Measurements from ENCODE around the gene DYNLT3. TPM values are rescaled to one million over a fixed set of nuclear protein-coding genes. Genes with fewer than 3 reads are reported as not detected.

Gene DYNLT3
- total RNA-seq, 1 experiment from 2014 or later, result 5.7 TPM

DNA sequence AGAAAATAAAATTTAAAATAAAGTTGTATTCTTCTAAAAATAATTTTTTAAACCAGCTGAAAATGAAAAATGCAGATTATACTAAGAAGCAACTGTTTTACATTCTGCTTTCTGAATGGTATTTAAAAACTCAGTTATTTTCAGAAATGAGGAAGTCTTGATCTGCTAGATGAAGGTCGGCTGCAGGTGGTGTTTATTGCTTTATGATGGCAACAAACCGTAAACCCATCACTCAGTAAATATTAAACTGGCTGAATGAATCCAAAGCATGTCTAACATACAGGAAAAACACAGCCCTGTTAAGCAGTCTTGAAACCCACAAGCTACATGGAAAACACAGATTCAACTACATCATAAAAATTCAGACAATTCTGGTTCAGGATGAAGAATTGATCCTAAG, 29.3 kb downstream of the DYNLT3 start:
- H3K9ac ChIP-seq (ENCODE audit: extremely low read depth, insufficient read length, low read length), result no peak overlapping the region
- no peak overlapping the region for H2BK120ac ChIP-seq (ENCODE audit: low read depth, low read length, poor library complexity, severe bottlenecking)
- no peak overlapping the region for H4K8ac ChIP-seq (replicated peaks; ENCODE audit: insufficient read length, low read depth, low read length)
- H4K91ac ChIP-seq (ENCODE audit: insufficient read length, low read depth, low read length), result no peak overlapping the region
- H3K27me3 Mint-ChIP-seq (ENCODE audit: low read depth), result no peaks in the 10 kb centered on the region
- H3K27ac ChIP-seq (ENCODE audit: insufficient read length, low read depth, low read length), result no peak overlapping the region
- no peak for DNase-seq
- H3K9me3 ChIP-seq (ENCODE audit: control insufficient read depth, low read depth, low read length), result peaks cover 6% of the 10 kb centered on the region
- no peak overlapping the region for H3K56ac ChIP-seq (ENCODE audit: insufficient read length, low read depth, low read length)
- no peak overlapping the region for H3K4me3 Mint-ChIP-seq
- no peak overlapping the region for H3K27ac Mint-ChIP-seq
- H2AFZ ChIP-seq (ENCODE audit: low read length), result no peak overlapping the region
- no peak overlapping the region for H3K4me2 ChIP-seq (ENCODE audit: insufficient read depth, insufficient read length, low read length)
- H3K18ac ChIP-seq (ENCODE audit: insufficient read length, low read depth, low read length), result no peak overlapping the region
- no peaks in the 10 kb centered on the region for H3K4me1 ChIP-seq (ENCODE audit: insufficient read depth, low read length)
- H3T11ph ChIP-seq (ENCODE audit: low read length), result no peak overlapping the region
- H3K79me1 ChIP-seq (ENCODE audit: insufficient read depth, low read depth, low read length, poor library complexity, severe bottlenecking), result no peaks in the 10 kb centered on the region
- TF ChIP-seq, protein P1, sequence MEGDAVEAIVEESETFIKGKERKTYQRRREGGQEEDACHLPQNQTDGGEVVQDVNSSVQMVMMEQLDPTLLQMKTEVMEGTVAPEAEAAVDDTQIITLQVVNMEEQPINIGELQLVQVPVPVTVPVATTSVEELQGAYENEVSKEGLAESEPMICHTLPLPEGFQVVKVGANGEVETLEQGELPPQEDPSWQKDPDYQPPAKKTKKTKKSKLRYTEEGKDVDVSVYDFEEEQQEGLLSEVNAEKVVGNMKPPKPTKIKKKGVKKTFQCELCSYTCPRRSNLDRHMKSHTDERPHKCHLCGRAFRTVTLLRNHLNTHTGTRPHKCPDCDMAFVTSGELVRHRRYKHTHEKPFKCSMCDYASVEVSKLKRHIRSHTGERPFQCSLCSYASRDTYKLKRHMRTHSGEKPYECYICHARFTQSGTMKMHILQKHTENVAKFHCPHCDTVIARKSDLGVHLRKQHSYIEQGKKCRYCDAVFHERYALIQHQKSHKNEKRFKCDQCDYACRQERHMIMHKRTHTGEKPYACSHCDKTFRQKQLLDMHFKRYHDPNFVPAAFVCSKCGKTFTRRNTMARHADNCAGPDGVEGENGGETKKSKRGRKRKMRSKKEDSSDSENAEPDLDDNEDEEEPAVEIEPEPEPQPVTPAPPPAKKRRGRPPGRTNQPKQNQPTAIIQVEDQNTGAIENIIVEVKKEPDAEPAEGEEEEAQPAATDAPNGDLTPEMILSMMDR (conservative IDR thresholded peaks at IDR 0.05), result no peak
- H2BK5ac ChIP-seq (ENCODE audit: insufficient read length, low read length), result no peak overlapping the region
- no peak overlapping the region for H3K4ac ChIP-seq (ENCODE audit: low read depth, low read length)
- no peak overlapping the region for H3K23ac ChIP-seq (ENCODE audit: insufficient read length, low read depth, low read length)
- no peak overlapping the region for H2AK5ac ChIP-seq (ENCODE audit: insufficient read length, low read length)
- H2BK15ac ChIP-seq (ENCODE audit: low read depth, low read length), result no peak overlapping the region
- no peaks in the 10 kb centered on the region for H3K79me2 ChIP-seq (ENCODE audit: insufficient read depth, low read length)
- no peaks in the 10 kb centered on the region for H3K27me3 ChIP-seq (ENCODE audit: insufficient read depth, low read length)
- WGBS (ENCODE audit: extremely low coverage, insufficient read length, low lambda C conversion rate), result no CpG with 5 or more reads among the region's 2 CpGs
- no peak overlapping the region for H3K14ac ChIP-seq (ENCODE audit: insufficient read depth, low read length)
- no peaks in the 10 kb centered on the region for H4K20me1 ChIP-seq (ENCODE audit: control insufficient read depth, insufficient read depth, insufficient read length)
- no peaks in the 10 kb centered on the region; a peak in 1 of 7 replicates for H3K36me3 Mint-ChIP-seq (ENCODE audit: insufficient read depth in 1 of 3, low read depth in 3 of 3)
- no peaks in the 10 kb centered on the region for H3K23me2 ChIP-seq (ENCODE audit: insufficient read length, low read depth, low read length, poor library complexity, severe bottlenecking)
- peaks cover 50 to 71% of the 10 kb centered on the region in 2 experiments for H3K9me3 Mint-ChIP-seq
- no peak overlapping the region for H4K5ac ChIP-seq (ENCODE audit: insufficient read length, low read depth, low read length)
- no peak overlapping the region for H2BK12ac ChIP-seq (ENCODE audit: insufficient read length, low read depth, low read length)
- no peak overlapping the region for H2BK20ac ChIP-seq (ENCODE audit: low read depth, low read length, poor library complexity, severe bottlenecking)
- H3K4me1 Mint-ChIP-seq, result no peaks in the 10 kb centered on the region; a peak in 1 of 4 replicates
